Glutamatergic neuron (in vitro differentiated cells): ENCODE data around the gene MAPRE3. TPM values are rescaled to one million over a fixed set of nuclear protein-coding genes. Genes with fewer than 3 reads are reported as not detected.
"Not testable (repeated sequence)": the region's sequence is repeated elsewhere in the genome, so short reads cannot be mapped to it uniquely, and the experiment has no call there.

Experiments used
- DNase-seq: peaks from one replicate; pipeline ENCODE4 v3.0.0; 2022
- H3K27ac Mint-ChIP-seq: one replicate; pipeline ENCODE4 v1.8.0; 2020; ENCODE audit warnings: mild to moderate bottlenecking, mixed read lengths, inconsistent platforms; ENCODE audit not compliant: unreplicated experiment
- H3K27me3 Mint-ChIP-seq: one replicate; pipeline ENCODE4 v1.8.0; 2020; ENCODE audit warnings: mild to moderate bottlenecking, moderate library complexity, mixed read lengths, inconsistent platforms; ENCODE audit not compliant: unreplicated experiment
- H3K36me3 Mint-ChIP-seq: one replicate; pipeline ENCODE4 v1.8.0; 2020; ENCODE audit warnings: mild to moderate bottlenecking, mixed read lengths, inconsistent platforms; ENCODE audit not compliant: unreplicated experiment
- H3K4me1 Mint-ChIP-seq: one replicate; pipeline ENCODE4 v1.8.0; 2020; ENCODE audit warnings: mild to moderate bottlenecking, low read depth, mixed read lengths, inconsistent platforms; ENCODE audit not compliant: unreplicated experiment
- H3K4me3 Mint-ChIP-seq: one replicate; pipeline ENCODE4 v1.8.0; 2020; ENCODE audit warnings: mild to moderate bottlenecking, mixed read lengths, inconsistent platforms; ENCODE audit not compliant: unreplicated experiment
- H3K9me3 Mint-ChIP-seq: one replicate; pipeline ENCODE4 v1.8.0; 2020; ENCODE audit warnings: mild to moderate bottlenecking, moderate library complexity, mixed read lengths, inconsistent platforms; ENCODE audit not compliant: unreplicated experiment
- total RNA-seq: library from RNA; stranded (reverse); fragmentation: NEBNext Ultra II Directional; extraction: Animal tissue kit (Norgen Biotek cat#: 25700); gene quantifications from one replicate; pipeline ENCODE4 v1.2.1, GENCODE V29; 2021; ENCODE audit not compliant: unreplicated experiment
- TF ChIP-seq, protein P1 (sequence below): fragments of 200-600 bp; sonication (generic); IDR thresholded peaks from one replicate; pipeline ENCODE4 v1.5.0; 2021; ENCODE audit not compliant: partially characterized antibody, unreplicated experiment

The MAPRE3 gene
- total RNA-seq, 1 donor from 2014 or later = 49.2 TPM

- peaks cover 12% of the 10 kb centered on the region for H3K9me3 Mint-ChIP-seq
- H3K4me1 Mint-ChIP-seq = peaks cover 31% of the 10 kb centered on the region
- peak overlapping the region; percentile 30 for H3K4me3 Mint-ChIP-seq
- no peak for DNase-seq
- no peak overlapping the region for H3K27ac Mint-ChIP-seq
- TF ChIP-seq, protein P1, sequence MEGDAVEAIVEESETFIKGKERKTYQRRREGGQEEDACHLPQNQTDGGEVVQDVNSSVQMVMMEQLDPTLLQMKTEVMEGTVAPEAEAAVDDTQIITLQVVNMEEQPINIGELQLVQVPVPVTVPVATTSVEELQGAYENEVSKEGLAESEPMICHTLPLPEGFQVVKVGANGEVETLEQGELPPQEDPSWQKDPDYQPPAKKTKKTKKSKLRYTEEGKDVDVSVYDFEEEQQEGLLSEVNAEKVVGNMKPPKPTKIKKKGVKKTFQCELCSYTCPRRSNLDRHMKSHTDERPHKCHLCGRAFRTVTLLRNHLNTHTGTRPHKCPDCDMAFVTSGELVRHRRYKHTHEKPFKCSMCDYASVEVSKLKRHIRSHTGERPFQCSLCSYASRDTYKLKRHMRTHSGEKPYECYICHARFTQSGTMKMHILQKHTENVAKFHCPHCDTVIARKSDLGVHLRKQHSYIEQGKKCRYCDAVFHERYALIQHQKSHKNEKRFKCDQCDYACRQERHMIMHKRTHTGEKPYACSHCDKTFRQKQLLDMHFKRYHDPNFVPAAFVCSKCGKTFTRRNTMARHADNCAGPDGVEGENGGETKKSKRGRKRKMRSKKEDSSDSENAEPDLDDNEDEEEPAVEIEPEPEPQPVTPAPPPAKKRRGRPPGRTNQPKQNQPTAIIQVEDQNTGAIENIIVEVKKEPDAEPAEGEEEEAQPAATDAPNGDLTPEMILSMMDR = no peak
- peaks cover 5% of the 10 kb centered on the region for H3K36me3 Mint-ChIP-seq
- H3K27me3 Mint-ChIP-seq = peaks cover 9% of the 10 kb centered on the region
Measured at GRCh38 chr2:27074738-27075565, 104.5 kb downstream of the MAPRE3 start.

DNA sequence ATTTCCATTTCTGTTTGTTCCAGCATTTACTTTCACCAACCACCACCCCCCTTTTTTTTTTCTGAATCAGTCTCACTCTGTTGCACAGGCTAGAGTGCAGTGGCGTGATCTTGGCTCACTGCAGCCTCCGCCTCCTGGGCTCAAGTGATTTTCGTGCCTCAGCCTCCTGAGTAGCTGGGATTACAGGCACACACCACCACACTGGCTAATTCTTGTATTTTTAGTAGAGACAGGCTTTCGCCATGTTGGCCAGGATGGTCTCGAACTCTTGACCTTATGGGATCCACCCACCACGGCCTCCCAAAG, 105.1 kb downstream of the MAPRE3 start:
- H3K9me3 Mint-ChIP-seq = peaks cover 16% of the 10 kb centered on the region
- not testable (repeated sequence) for H3K4me3 Mint-ChIP-seq, H3K36me3 Mint-ChIP-seq, H3K27ac Mint-ChIP-seq, DNase-seq
- peaks cover 30% of the 10 kb centered on the region for H3K4me1 Mint-ChIP-seq
- peaks cover 13% of the 10 kb centered on the region for H3K27me3 Mint-ChIP-seq

DNA sequence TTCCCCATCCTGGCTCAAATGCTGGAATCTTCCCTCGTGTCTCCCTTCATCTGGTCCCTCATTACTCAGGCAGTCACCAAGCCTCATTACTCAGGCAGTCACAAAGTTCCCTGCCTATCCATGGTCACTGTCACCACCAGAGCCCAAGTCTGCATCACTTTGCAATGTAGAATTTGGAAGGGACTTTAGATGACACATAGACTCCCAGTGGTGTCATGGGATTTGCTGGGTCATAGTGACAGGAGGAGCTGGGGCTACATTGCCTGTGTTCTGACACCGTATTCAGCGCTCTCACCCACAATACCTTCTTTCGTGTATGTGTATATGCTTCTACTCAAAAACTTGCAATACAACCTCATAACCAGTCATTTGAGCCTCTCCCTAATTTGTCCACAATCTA, 105.9 kb downstream of the MAPRE3 start:
- Mint-ChIP-seq H3K4me1 (peaks cover 38% of the 10 kb centered on the region), H3K9me3 (peaks cover 14% of the 10 kb centered on the region), H3K36me3 (peaks cover 11% of the 10 kb centered on the region), H3K4me3 (peak overlapping the region; percentile 35), H3K27me3 (peaks cover 14% of the 10 kb centered on the region), H3K27ac (no peak overlapping the region)
- TF ChIP-seq, protein P1 = no peak
- no peak for DNase-seq

Other genes starting within 250 kb of the MAPRE3 start
- 28.8 TPM for gene SLC35F6, start 206.4 kb upstream of the MAPRE3 start, total RNA-seq
- 4.7 TPM for gene CENPA, start 184.6 kb upstream of the MAPRE3 start, total RNA-seq
- 313 TPM for gene DPYSL5, start 122.5 kb upstream of the MAPRE3 start, total RNA-seq
- 35.8 TPM for gene TMEM214, start 62.3 kb downstream of the MAPRE3 start, total RNA-seq
- 17.3 TPM for gene AGBL5, start 81.0 kb downstream of the MAPRE3 start, total RNA-seq
- gene OST4, start 101.0 kb downstream of the MAPRE3 start, total RNA-seq = 215 TPM
- 3.2 TPM for gene EMILIN1, start 108.0 kb downstream of the MAPRE3 start, total RNA-seq
- 5.3 TPM for gene KHK, start 116.1 kb downstream of the MAPRE3 start, total RNA-seq
- gene CGREF1, start 148.5 kb downstream of the MAPRE3 start, total RNA-seq = 1.3 TPM
- not detected for gene ABHD1, start 153.2 kb downstream of the MAPRE3 start, total RNA-seq
- 35.5 TPM for gene PREB, start 164.0 kb downstream of the MAPRE3 start, total RNA-seq
- gene PRR30, start 168.8 kb downstream of the MAPRE3 start, total RNA-seq = not detected
- gene TCF23, start 178.4 kb downstream of the MAPRE3 start, total RNA-seq = not detected
- gene ATRAID, start 241.4 kb downstream of the MAPRE3 start, total RNA-seq = 58.8 TPM
- gene SLC5A6, start 241.6 kb downstream of the MAPRE3 start, total RNA-seq = 40.0 TPM
- gene CAD, start 246.7 kb downstream of the MAPRE3 start, total RNA-seq = 38.5 TPM